ENCODE results near the gene SCN11A. TPM values are rescaled to one million over a fixed set of nuclear protein-coding genes. Genes with fewer than 3 reads are reported as not detected.

The SCN11A gene
- total RNA-seq (ENCODE audit: low replicate concordance), result under 0.01 and 0.25 TPM in 2 replicates

DNA sequence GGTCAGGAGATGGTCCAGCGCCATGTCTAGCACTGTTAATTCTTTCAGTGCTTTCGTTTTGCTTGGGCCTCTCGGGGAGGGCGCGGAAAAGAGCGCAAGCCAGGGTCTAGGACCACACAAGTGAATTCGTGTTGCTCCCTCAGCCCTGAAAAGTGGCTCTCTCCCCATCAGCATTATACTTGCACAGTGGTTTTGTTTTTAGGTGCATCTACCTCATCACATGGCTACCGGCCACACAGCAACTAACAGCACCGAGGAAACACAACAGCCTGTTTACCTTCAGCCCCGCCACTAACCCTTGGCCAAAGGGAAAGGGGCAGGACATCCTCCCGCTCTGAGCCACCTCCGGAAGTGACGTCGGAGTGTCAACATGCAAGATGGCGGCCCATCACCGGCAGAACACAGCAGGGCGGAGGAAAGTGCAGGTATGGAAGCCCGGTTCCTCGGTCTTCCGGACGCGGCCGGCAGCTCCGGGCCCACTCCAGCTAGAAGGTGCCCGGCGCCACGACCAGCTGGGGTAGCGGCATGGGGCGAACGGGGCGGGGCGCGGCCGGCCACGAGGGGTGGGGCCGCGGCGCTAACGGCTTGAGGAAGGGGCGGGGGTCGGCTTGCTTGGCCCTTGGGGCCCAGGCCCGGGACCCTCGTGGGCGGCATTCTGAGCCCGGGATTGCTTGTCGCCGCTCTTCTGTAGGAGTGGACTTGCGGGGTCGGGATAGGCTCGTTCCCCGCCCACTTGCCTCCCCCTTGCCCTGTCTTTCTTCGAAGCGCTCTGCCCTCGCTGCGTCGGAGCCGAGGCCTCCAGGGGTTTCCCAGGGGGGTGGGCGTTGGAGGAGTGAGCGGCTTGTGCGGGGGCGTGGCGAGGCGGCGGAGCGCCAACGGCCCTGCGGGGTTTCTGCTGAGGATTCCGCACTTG, at the start of gene SCN11A, which contains the start of gene WDR48:
SCN11A (minus strand) TSS at position 296 of the 913 bp plus-strand sequence. CDS start 101,582 bp downstream, outside the sequence.
WDR48 (plus strand) TSS at position 368 of the 913 bp plus-strand sequence; CDS start at position 378, 10 bp downstream.
- H3K4me3 ChIP-seq (ENCODE audit: low read depth, low read length), result peak within 1 kb of the TSS; percentile 81
- TF ChIP-seq, protein P1, sequence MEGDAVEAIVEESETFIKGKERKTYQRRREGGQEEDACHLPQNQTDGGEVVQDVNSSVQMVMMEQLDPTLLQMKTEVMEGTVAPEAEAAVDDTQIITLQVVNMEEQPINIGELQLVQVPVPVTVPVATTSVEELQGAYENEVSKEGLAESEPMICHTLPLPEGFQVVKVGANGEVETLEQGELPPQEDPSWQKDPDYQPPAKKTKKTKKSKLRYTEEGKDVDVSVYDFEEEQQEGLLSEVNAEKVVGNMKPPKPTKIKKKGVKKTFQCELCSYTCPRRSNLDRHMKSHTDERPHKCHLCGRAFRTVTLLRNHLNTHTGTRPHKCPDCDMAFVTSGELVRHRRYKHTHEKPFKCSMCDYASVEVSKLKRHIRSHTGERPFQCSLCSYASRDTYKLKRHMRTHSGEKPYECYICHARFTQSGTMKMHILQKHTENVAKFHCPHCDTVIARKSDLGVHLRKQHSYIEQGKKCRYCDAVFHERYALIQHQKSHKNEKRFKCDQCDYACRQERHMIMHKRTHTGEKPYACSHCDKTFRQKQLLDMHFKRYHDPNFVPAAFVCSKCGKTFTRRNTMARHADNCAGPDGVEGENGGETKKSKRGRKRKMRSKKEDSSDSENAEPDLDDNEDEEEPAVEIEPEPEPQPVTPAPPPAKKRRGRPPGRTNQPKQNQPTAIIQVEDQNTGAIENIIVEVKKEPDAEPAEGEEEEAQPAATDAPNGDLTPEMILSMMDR (IDR thresholded peaks at IDR 0.05; ENCODE audit: insufficient read depth, low read length), result no peak
- DNase-seq (ENCODE audit: low read depth), result peak; percentile 90

DNA sequence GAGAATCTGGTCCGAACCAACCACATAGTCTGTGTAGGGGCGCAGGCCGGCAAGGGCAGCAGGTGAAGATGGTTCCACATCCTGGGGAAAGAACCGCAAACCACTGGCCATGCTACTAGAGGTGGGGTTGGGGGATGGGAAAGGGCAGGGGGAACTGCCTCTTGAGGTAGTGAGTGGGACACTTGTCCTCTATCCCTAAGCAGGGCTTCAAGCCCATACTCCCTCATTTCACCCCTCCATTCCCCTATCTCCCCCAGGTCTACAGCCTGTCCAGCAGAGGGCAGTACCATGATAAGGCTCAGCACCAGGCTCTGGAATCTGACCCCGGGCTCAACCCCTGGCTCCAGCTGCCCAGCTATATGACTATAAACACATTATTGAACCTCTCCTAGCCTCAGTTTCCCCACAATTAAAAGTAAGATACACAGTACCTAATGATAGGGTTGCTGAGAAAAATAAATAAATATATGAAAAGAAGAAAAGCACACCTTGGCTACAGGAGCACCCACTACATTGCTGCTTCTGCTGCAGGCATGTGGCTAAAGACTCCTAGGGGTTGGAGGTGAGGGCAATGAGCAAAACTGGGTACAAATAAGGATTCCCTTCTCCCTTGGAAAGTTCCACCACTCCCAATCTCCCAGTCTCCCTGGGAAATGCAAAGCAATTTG, 49.4 kb upstream of the SCN11A start:
- TF ChIP-seq, protein P1 (IDR thresholded peaks at IDR 0.05; ENCODE audit: insufficient read depth, low read length), result peak; percentile 69
- peak; percentile 37 for DNase-seq (ENCODE audit: low read depth)
- H3K4me3 ChIP-seq (ENCODE audit: low read depth, low read length), result no peak overlapping the region

DNA sequence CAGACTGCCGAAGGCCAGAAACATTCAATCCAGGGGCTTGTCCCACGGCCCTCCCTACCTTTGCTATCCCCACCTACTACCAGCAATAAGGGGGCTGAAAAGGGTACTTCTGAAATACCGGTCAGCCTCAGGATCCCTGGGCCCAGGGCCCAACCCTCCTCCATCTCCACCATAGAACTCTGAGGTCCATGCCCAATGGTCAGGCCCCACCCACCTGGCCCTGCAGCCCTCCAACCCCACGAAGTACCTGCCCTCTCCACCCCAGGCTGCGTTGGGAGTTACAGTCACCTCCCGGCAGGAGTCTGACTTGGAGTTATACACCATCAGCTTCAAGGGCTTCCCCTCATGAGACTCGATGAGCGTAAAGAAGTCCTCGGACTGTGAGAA, 48.7 kb upstream of the SCN11A start:
- no peak overlapping the region for H3K4me3 ChIP-seq (ENCODE audit: low read depth, low read length)
- DNase-seq (ENCODE audit: low read depth), result no peak
- TF ChIP-seq, protein P1 (IDR thresholded peaks at IDR 0.05; ENCODE audit: insufficient read depth, low read length), result no peak

DNA sequence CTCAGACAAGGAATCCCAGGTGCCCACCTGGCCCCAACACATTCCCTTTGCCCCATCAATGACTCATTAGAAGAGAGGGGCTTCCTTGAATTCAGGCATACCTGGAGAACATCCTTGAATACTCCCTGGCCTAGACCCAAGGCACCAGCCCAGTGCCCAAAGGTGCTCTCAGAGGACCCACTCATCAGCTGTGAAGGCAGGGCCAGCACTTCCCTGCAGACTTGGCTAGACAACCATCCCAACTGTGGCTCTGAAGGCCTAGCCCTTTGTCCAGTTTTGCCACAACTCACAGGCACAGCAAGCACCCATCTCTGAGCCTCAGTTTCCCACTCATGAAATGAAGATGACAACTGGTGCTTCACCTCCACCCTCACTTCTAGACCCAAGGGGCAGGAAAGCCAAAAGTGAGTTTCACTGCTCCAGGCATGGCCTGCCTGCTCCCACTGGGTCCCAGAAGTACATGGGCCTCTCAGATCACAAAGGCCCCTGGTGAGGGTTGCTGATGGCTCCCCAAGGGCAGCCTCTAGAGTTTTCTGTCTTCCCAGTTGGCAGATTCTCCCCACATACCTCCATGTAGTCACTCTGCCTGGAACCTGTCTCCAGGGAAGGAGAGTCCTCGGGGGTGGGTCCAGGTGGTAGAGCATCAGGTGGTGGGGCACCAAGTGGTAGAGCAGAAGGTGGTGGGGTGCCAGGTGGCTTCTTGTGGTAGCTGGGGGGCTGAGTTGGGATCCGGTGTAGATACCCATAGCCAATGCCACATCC, 48.2 kb upstream of the SCN11A start:
- H3K4me3 ChIP-seq (ENCODE audit: low read depth, low read length), result no peak overlapping the region

DNA sequence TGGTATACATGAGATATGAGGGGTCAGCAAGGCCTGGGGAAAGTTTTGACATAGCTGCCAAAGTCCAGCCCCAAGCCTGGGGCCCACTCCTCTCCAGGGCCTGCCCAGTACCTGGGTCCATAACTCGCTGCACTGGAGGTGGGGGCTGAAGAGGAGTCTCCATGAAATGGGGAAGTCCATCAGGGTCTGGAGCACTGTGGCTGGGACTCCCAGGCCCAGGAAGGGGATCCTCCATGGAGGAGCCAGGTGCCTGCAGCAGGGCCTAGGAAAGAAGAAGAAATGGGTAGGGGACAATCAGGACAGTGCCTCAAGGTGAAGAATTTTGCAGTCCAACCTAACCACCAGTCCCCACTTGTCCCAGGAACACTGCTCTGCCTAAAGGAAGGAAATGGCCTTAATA, 47.5 kb upstream of the SCN11A start:
- H3K4me3 ChIP-seq (ENCODE audit: low read depth, low read length), result no peak overlapping the region
- no peak for DNase-seq (ENCODE audit: low read depth)
- TF ChIP-seq, protein P1 (IDR thresholded peaks at IDR 0.05; ENCODE audit: insufficient read depth, low read length), result no peak

More for the DNA sequence above, 48.2 kb upstream of the SCN11A start:
- no peak for DNase-seq (ENCODE audit: low read depth)
- TF ChIP-seq, protein P1 (IDR thresholded peaks at IDR 0.05; ENCODE audit: insufficient read depth, low read length), result no peak

DNA sequence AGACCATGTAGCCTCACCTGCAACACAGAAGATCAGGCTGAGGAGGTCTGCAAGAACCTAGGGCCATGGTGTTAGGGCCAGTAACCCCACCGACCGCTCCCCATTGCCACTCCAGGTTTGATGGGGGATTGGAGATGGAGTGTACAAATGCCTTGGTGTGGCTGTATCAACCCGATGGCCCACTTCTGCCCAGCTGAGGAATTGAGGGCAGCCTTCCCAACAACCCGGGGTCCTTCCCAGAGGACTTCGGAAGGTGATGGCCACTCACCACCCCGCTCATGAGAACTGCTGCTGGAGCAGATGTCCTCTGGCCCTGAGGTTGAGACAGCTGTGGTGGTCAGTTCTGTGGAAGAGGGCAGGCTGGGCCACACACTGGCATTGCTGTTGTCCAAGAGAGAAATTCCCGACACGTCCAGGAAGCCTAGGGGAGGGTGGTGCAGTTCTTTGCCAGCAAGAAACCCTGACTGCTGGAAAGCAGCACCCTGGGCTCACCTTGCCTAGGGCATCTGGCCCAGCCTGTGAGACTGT, 46.8 kb upstream of the SCN11A start:
- no peak for DNase-seq (ENCODE audit: low read depth)
- TF ChIP-seq, protein P1 (IDR thresholded peaks at IDR 0.05; ENCODE audit: insufficient read depth, low read length), result no peak
- no peak overlapping the region for H3K4me3 ChIP-seq (ENCODE audit: low read depth, low read length)

Data from fibroblast of the aortic adventitia (primary cell).